Brain pericyte (primary cell): Measurements from ENCODE around the gene CLEC18C.
"Not testable (repeated sequence)": the region's sequence is repeated elsewhere in the genome, so short reads cannot be mapped to it uniquely, and the experiment has no call there.

Experiments used
- DNase-seq: peaks from one replicate; pipeline ENCODE4 v3.0.0-alpha.2; 2012; ENCODE audit warnings: low read depth, low spot score

The CLEC18C gene

GRCh38 chr16:70206382-70206781 is 32.8 kb downstream of the CLEC18C start:
- DNase-seq, result not testable (repeated sequence)

- DNase-seq, result not testable (repeated sequence)
These were observed 45.0 kb downstream of the CLEC18C start for GRCh38 chr16:70218586-70218985.

- not testable (repeated sequence) for DNase-seq
These were observed 49.0 kb downstream of the CLEC18C start for GRCh38 chr16:70222574-70222973.

DNA sequence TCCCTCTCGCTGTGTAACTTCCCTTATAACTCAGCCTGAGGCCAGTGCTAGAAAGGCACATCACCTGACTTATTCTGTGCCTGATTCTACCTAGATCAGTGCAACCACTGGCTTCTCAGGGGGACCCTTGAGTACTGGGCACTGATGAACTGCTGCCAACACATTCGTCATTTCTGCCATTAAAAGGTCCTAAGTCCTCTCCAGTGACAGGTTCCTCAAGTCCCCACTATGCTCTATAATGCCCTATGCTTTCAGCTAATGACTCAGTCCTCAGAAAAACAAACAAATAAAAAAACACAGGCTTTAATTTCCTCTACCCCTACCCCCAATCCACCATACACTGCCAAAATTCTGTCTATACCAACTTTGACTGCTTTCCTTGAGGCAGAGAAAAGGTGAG is 49.6 kb downstream of the CLEC18C start:
- not testable (repeated sequence) for DNase-seq

DNA sequence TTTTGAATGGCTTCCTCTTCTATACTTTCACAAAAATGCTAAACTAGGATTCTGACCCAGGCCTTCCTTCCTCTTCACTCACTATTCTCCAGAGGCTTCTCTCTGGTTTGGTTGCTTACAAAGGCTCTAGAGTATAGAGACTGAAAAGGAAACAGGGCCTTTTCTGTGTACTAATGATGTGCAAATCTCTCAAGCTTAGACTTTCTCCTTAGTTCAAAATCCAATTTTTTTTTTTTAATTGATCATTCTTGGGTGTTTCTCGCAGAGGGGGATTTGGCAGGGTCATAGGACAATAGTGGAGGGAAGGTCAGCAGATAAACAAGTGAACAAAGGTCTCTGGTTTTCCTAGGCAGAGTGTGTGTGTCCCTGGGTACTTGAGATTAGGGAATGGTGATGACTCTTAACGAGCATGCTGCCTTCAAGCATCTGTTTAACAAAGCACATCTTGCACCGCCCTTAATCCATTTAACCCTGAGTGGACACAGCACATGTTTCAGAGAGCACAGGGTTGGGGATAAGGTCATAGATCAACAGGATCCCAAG is 50.5 kb downstream of the CLEC18C start:
- not testable (repeated sequence) for DNase-seq

DNA sequence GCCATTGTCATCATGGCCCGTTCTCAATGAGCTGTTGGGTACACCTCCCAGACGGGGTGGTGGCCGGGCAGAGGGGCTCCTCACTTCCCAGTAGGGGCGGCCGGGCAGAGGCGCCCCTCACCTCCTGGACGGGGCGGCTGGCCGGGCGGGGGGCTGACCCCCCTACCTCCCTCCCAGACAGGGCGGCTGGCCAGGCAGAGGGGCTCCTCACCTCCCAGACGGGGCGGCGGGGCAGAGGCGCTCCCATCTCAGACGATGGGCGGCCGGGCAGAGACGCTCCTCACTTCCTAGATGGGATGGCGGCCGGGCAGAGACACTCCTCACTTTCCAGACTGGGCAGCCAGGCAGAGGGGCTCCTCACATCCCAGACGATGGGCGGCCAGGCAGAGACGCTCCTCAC is 51.1 kb downstream of the CLEC18C start:
- not testable (repeated sequence) for DNase-seq

DNA sequence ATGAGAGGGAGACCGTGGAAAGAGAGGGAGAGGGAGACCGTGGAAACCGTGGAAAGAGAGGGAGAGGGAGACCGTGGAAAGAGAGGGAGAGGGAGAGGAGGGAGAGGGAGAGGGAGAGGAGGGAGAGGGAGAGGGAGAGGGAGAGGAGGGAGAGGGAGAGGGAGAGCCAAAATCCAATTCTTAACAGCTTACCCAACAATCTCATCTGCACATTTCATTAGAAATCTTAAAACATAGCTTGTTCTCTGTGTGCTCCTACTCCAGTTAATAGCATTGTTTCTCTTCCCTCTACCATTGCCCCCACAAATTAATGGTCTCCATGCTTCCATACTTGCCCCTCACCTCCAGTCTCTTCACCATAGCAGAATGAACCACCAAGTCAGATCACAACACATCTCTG is 51.8 kb downstream of the CLEC18C start:
- DNase-seq, result not testable (repeated sequence)

DNA sequence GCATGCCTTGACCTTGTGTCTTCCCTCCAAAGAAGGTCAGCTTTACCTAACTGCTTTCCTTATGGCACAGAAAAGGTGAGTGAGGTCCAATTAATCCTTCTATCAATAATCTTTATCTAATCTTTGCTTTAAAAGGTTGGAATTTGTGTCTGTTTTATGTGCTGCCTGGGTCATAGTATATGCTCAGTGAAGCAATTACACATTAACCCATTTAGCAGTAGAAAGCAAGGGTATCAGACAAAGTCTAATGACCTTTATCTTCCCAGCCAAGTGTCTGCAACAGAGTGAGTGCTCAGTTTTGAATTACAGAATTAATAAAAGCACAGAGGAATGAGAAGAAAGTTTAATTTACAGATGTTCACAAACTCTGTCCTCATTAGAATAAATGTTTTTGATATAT is 52.4 kb downstream of the CLEC18C start:
- DNase-seq, result not testable (repeated sequence)

GRCh38 chr16:70231831-70232230 is 58.2 kb downstream of the CLEC18C start:
- not testable (repeated sequence) for DNase-seq
